H9 (cell line): ENCODE measurements around the gene GSG1L. TPM values are rescaled to one million over a fixed set of nuclear protein-coding genes. Genes with fewer than 3 reads are reported as not detected.

ENCODE experiments used
- DNase-seq: peaks from one replicate; pipeline ENCODE4 v3.0.0-alpha.2; 2017
- H2AFZ ChIP-seq: one replicate; pipeline ENCODE4 v1.6.1; 2013; ENCODE audit warnings: mild to moderate bottlenecking, low read length, control low read depth, moderate library complexity
- H2AK5ac ChIP-seq: 2 replicates; pipeline ENCODE4 v1.6.1; 2013; ENCODE audit warnings: low read length, control low read depth, mixed read lengths; ENCODE audit not compliant: insufficient read length
- H2BK120ac ChIP-seq: one replicate; pipeline ENCODE4 v1.6.1; 2013; ENCODE audit warnings: low read depth, mild to moderate bottlenecking, low read length, control low read depth, inconsistent platforms; ENCODE audit not compliant: poor library complexity, severe bottlenecking
- H2BK12ac ChIP-seq: 2 replicates; pipeline ENCODE4 v1.6.1; 2013; ENCODE audit warnings: low read length, control low read depth, mixed read lengths, low read depth; ENCODE audit not compliant: insufficient read length
- H2BK15ac ChIP-seq: 2 replicates; pipeline ENCODE4 v1.6.1; 2013; ENCODE audit warnings: low read depth, low read length, control low read depth
- H2BK20ac ChIP-seq: one replicate; pipeline ENCODE4 v1.6.1; 2013; ENCODE audit warnings: low read depth, mild to moderate bottlenecking, low read length, control low read depth, inconsistent platforms; ENCODE audit not compliant: poor library complexity, severe bottlenecking
- H2BK5ac ChIP-seq: 2 replicates; pipeline ENCODE4 v1.6.1; 2013; ENCODE audit warnings: low read length, control low read depth, mixed read lengths; ENCODE audit not compliant: insufficient read length
- H3K14ac ChIP-seq: 2 replicates; pipeline ENCODE4 v1.6.1; 2013; ENCODE audit warnings: low read length, control low read depth; ENCODE audit not compliant: insufficient read depth
- H3K18ac ChIP-seq: 2 replicates; pipeline ENCODE4 v1.6.1; 2013; ENCODE audit warnings: low read depth, mild to moderate bottlenecking, mixed read lengths, low read length, control low read depth; ENCODE audit not compliant: insufficient read length
- H3K23ac ChIP-seq: 2 replicates; pipeline ENCODE4 v1.6.1; 2013; ENCODE audit warnings: low read length, control low read depth, mixed read lengths, low read depth; ENCODE audit not compliant: insufficient read length
- H3K23me2 ChIP-seq: 2 replicates; pipeline ENCODE4 v1.6.1; 2013; ENCODE audit warnings: low read depth, mild to moderate bottlenecking, mixed read lengths, low read length, control low read depth; ENCODE audit not compliant: insufficient read length, poor library complexity, severe bottlenecking
- H3K27ac ChIP-seq: 2 replicates; pipeline ENCODE4 v1.5.1; 2013; ENCODE audit warnings: low read length, control low read depth, mixed read lengths, low read depth; ENCODE audit not compliant: insufficient read length
- H3K27me3 ChIP-seq: 2 replicates; pipeline ENCODE4 v1.6.1; 2013; ENCODE audit warnings: low read length, control low read depth, inconsistent platforms; ENCODE audit not compliant: insufficient read depth
- H3K4ac ChIP-seq: 2 replicates; pipeline ENCODE4 v1.6.1; 2013; ENCODE audit warnings: low read depth, mild to moderate bottlenecking, control low read depth, inconsistent platforms, low read length, moderate library complexity
- H3K4me1 ChIP-seq: 2 replicates; pipeline ENCODE4 v1.6.1; 2013; ENCODE audit warnings: low read length, control low read depth, inconsistent platforms; ENCODE audit not compliant: insufficient read depth
- H3K4me2 ChIP-seq: 2 replicates; pipeline ENCODE4 v1.6.1; 2013; ENCODE audit warnings: low read length, control low read depth, mixed read lengths; ENCODE audit not compliant: insufficient read length, insufficient read depth
- H3K56ac ChIP-seq: 2 replicates; pipeline ENCODE4 v1.6.1; 2013; ENCODE audit warnings: low read depth, mild to moderate bottlenecking, mixed read lengths, low read length, control low read depth; ENCODE audit not compliant: insufficient read length
- H3K79me1 ChIP-seq: 2 replicates; pipeline ENCODE4 v1.6.1; 2013; ENCODE audit warnings: low read depth, mild to moderate bottlenecking, moderate library complexity, low read length, control low read depth, inconsistent platforms; ENCODE audit not compliant: insufficient read depth, poor library complexity, severe bottlenecking
- H3K79me2 ChIP-seq: 2 replicates; pipeline ENCODE4 v1.6.1; 2013; ENCODE audit warnings: low read length, control low read depth, inconsistent platforms; ENCODE audit not compliant: insufficient read depth
- H3K9ac ChIP-seq: 2 replicates; pipeline ENCODE4 v1.6.1; 2013; ENCODE audit warnings: low read length, control low read depth, mixed read lengths; ENCODE audit not compliant: insufficient read length; ENCODE audit errors: extremely low read depth
- H3K9me3 ChIP-seq: one replicate; pipeline ENCODE4 v1.6.1; 2013; ENCODE audit warnings: low read depth, low read length, inconsistent platforms; ENCODE audit not compliant: control insufficient read depth
- H3T11ph ChIP-seq: one replicate; pipeline ENCODE4 v1.6.1; 2013; ENCODE audit warnings: mild to moderate bottlenecking, low read length, control low read depth, inconsistent platforms
- H4K20me1 ChIP-seq: one replicate; pipeline ENCODE4 v1.6.1; 2013; ENCODE audit not compliant: control insufficient read depth, insufficient read length, insufficient read depth
- H4K5ac ChIP-seq: 2 replicates; pipeline ENCODE4 v1.6.1; 2013; ENCODE audit warnings: low read depth, mild to moderate bottlenecking, mixed read lengths, low read length, control low read depth; ENCODE audit not compliant: insufficient read length
- H4K8ac ChIP-seq: replicated peaks from 2 replicates; pipeline ENCODE4 v1.6.1; 2013; ENCODE audit warnings: low read length, control low read depth, mixed read lengths, low read depth; ENCODE audit not compliant: insufficient read length
- H4K91ac ChIP-seq: 2 replicates; pipeline ENCODE4 v1.6.1; 2013; ENCODE audit warnings: low read depth, mild to moderate bottlenecking, moderate library complexity, mixed read lengths, low read length, control low read depth; ENCODE audit not compliant: insufficient read length
- H3K27ac Mint-ChIP-seq, 3 experiments: 2 replicates in 2 of 3; 3 replicates in 1 of 3; pipeline ENCODE4 v1.8.0; 2020 to 2021; ENCODE audit warnings: mixed read lengths in 3 of 3, mild to moderate bottlenecking in 1 of 3, moderate library complexity in 1 of 3
- H3K27me3 Mint-ChIP-seq: 2 replicates; pipeline ENCODE4 v1.8.0; 2021; ENCODE audit warnings: low read depth, mild to moderate bottlenecking, moderate library complexity, mixed read lengths
- H3K36me3 Mint-ChIP-seq, 3 experiments: 2 replicates in 2 of 3; 3 replicates in 1 of 3; pipeline ENCODE4 v1.8.0; 2020 to 2021; ENCODE audit warnings: low read depth in 3 of 3, mixed read lengths in 3 of 3; ENCODE audit not compliant: insufficient read depth in 1 of 3
- H3K4me1 Mint-ChIP-seq, 2 experiments: 2 replicates each; pipeline ENCODE4 v1.8.0; 2020; ENCODE audit warnings: mixed read lengths in 2 of 2
- H3K4me3 Mint-ChIP-seq, 2 experiments: 2 replicates in 1 of 2; 3 replicates in 1 of 2; pipeline ENCODE4 v1.8.0; 2020 to 2021; ENCODE audit warnings: mild to moderate bottlenecking in 2 of 2, mixed read lengths in 2 of 2, moderate library complexity in 1 of 2
- H3K9me3 Mint-ChIP-seq, 2 experiments: 2 replicates in 1 of 2; 3 replicates in 1 of 2; pipeline ENCODE4 v1.8.0; 2020; ENCODE audit warnings: mild to moderate bottlenecking in 2 of 2, mixed read lengths in 2 of 2, moderate library complexity in 1 of 2
- WGBS: extraction: QIAGEN DNeasy Blood & Tissue Kit; methylation state at CpG from one replicate; pipeline ENCODE4 v1.1.7; 2013; ENCODE audit warnings: missing lambda C conversion rate, low lambda C conversion rate, mixed read lengths; ENCODE audit not compliant: insufficient read length; ENCODE audit errors: extremely low coverage; 5-methylcytosine and 5-hydroxymethylcytosine counted together
- total RNA-seq: library from RNA; stranded (reverse); gene quantifications from 2 replicates; pipeline ENCODE4 v1.2.1, GENCODE V29; 2021
- TF ChIP-seq, protein P1 (sequence below): fragments of 200-600 bp; sonication (generic); conservative IDR thresholded peaks from 3 replicates; pipeline ENCODE4 v1.8.0; 2021; ENCODE audit warnings: antibody characterized with exemption, mild to moderate bottlenecking

GSG1L gene
- total RNA-seq, 1 experiment from 2014 or later = 0.35 TPM

DNA sequence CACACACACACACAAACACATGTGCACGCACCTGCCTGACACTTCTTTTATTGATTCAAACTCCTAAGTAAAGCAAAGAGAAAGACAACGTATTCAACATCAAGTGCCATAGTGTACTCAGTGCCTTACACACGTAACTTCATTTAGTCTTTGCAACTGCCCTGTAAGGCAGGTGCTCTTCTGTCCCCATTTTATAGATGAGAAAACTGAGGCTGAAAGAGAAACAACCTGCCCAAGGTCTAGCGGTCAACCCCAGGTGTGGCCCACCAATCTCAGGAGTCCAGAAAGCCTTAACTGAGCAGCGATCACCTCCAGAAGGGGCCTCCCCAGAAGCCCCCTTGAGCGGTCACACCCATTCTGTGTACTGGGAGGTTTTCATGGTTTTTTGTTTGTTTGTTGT is 10.3 kb upstream of the GSG1L start:
- no peaks in the 10 kb centered on the region for H3K79me1 ChIP-seq
- H3K14ac ChIP-seq = no peak overlapping the region
- TF ChIP-seq, protein P1, sequence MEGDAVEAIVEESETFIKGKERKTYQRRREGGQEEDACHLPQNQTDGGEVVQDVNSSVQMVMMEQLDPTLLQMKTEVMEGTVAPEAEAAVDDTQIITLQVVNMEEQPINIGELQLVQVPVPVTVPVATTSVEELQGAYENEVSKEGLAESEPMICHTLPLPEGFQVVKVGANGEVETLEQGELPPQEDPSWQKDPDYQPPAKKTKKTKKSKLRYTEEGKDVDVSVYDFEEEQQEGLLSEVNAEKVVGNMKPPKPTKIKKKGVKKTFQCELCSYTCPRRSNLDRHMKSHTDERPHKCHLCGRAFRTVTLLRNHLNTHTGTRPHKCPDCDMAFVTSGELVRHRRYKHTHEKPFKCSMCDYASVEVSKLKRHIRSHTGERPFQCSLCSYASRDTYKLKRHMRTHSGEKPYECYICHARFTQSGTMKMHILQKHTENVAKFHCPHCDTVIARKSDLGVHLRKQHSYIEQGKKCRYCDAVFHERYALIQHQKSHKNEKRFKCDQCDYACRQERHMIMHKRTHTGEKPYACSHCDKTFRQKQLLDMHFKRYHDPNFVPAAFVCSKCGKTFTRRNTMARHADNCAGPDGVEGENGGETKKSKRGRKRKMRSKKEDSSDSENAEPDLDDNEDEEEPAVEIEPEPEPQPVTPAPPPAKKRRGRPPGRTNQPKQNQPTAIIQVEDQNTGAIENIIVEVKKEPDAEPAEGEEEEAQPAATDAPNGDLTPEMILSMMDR = no peak
- no peak overlapping the region for H2BK5ac ChIP-seq
- H2BK20ac ChIP-seq = no peak overlapping the region
- H2AK5ac ChIP-seq = no peak overlapping the region
- Mint-ChIP-seq H3K27me3 (peaks cover 10% of the 10 kb centered on the region), H3K4me3 (no peak overlapping the region), H3K27ac (no peak overlapping the region), H3K36me3 (no peaks in the 10 kb centered on the region), H3K9me3 (no peaks in the 10 kb centered on the region; a peak in 1 of 5 replicates), H3K4me1 (peaks cover under 1 to 1% of the 10 kb centered on the region in 2 experiments; a peak in 1 of 4 replicates)
- H3K23me2 ChIP-seq = no peaks in the 10 kb centered on the region
- no peak overlapping the region for H4K8ac ChIP-seq
- H3T11ph ChIP-seq = no peak overlapping the region
- H3K23ac ChIP-seq = no peak overlapping the region
- no peak overlapping the region for H2BK15ac ChIP-seq
- no peak overlapping the region for H2BK120ac ChIP-seq
- no peaks in the 10 kb centered on the region for H3K27me3 ChIP-seq
- no peak overlapping the region for H3K9ac ChIP-seq
- H3K27ac ChIP-seq = no peak overlapping the region
- no CpG with 5 or more reads among the region's 6 CpGs for WGBS
- no peak overlapping the region for H2BK12ac ChIP-seq
- H3K9me3 ChIP-seq = no peaks in the 10 kb centered on the region
- H4K20me1 ChIP-seq = no peaks in the 10 kb centered on the region
- H3K4me1 ChIP-seq = no peaks in the 10 kb centered on the region
- no peak overlapping the region for H3K56ac ChIP-seq
- no peak for DNase-seq
- H4K91ac ChIP-seq = no peak overlapping the region
- no peaks in the 10 kb centered on the region for H3K79me2 ChIP-seq
- no peak overlapping the region for H2AFZ ChIP-seq
- no peak overlapping the region for H3K18ac ChIP-seq
- no peak overlapping the region for H4K5ac ChIP-seq
- no peak overlapping the region for H3K4ac ChIP-seq
- H3K4me2 ChIP-seq = no peak overlapping the region
